Fibroblast of lung (primary cell): ENCODE results near the gene FOXL2. TPM values are rescaled to one million over a fixed set of nuclear protein-coding genes. Genes with fewer than 3 reads are reported as not detected.
A peak's percentile ranks its signal among the peaks of the same experiment; 100 is the strongest.

Source experiments
- DNase-seq, 2 donors: peaks; one replicate each; pipeline versions ENCODE4 v3.0.0 to v3.0.0-alpha.2; 2010; ENCODE audit warnings: low read depth in 2 of 2
- H2AFZ ChIP-seq: 2 replicates; pipeline ENCODE4 v1.5.1; 2012; ENCODE audit warnings: low read length, control low read depth, inconsistent platforms
- H3K27ac ChIP-seq: 2 replicates; pipeline ENCODE4 v1.5.1; 2011; ENCODE audit warnings: low read length, control low read depth; ENCODE audit not compliant: insufficient read depth
- H3K27me3 ChIP-seq: 2 replicates; pipeline ENCODE4 v1.5.1; 2011; ENCODE audit warnings: mild to moderate bottlenecking, low read length; ENCODE audit not compliant: control insufficient read depth, insufficient read depth
- H3K36me3 ChIP-seq: 2 replicates; pipeline ENCODE4 v1.5.1; 2011; ENCODE audit warnings: low read length; ENCODE audit not compliant: control insufficient read depth, insufficient read depth
- H3K4me1 ChIP-seq: 2 replicates; pipeline ENCODE4 v1.5.1; 2011; ENCODE audit warnings: low read length; ENCODE audit not compliant: control insufficient read depth, insufficient read depth; ENCODE audit errors: extremely low read depth
- H3K4me2 ChIP-seq: 2 replicates; pipeline ENCODE4 v1.5.1; 2011; ENCODE audit warnings: low read length, control low read depth; ENCODE audit not compliant: insufficient read depth; ENCODE audit errors: extremely low read depth
- H3K4me3 ChIP-seq, 4 experiments: fragments of 200-600 bp in 1 of 4; sonication (generic) in 1 of 4; replicated peaks in 1 of 4; 2 replicates each; pipeline ENCODE4 v1.5.1; 2011 to 2016; ENCODE audit warnings: low read length in 4 of 4, low read depth in 3 of 4, mild to moderate bottlenecking in 3 of 4, control low read depth in 2 of 4, inconsistent platforms in 1 of 4, mixed read lengths in 1 of 4; ENCODE audit not compliant: insufficient read depth in 1 of 4; ENCODE audit errors: control extremely low read depth in 1 of 4
- H3K79me2 ChIP-seq: 2 replicates; pipeline ENCODE4 v1.5.1; 2012; ENCODE audit warnings: mild to moderate bottlenecking, low read length, inconsistent platforms; ENCODE audit not compliant: control insufficient read depth, insufficient read depth
- H3K9ac ChIP-seq: 2 replicates; pipeline ENCODE4 v1.5.1; 2011; ENCODE audit warnings: mild to moderate bottlenecking, low read length, control low read depth; ENCODE audit not compliant: insufficient read depth
- H3K9me3 ChIP-seq: 2 replicates; pipeline ENCODE4 v1.5.1; 2012; ENCODE audit warnings: low read depth, low read length; ENCODE audit not compliant: control insufficient read depth, insufficient read depth
- H4K20me1 ChIP-seq: 2 replicates; pipeline ENCODE4 v1.5.1; 2011; ENCODE audit warnings: low read length; ENCODE audit not compliant: control insufficient read depth, insufficient read depth; ENCODE audit errors: extremely low read depth
- CTCF ChIP-seq, 2 donors: IDR thresholded peaks in 1 of 2; conservative IDR thresholded peaks in 1 of 2; 1 replicate in 1 of 2; 2 replicates in 1 of 2; pipeline ENCODE4 v1.5.1; 2011 to 2012; ENCODE audit warnings: low read length in 2 of 2, control low read depth in 1 of 2, inconsistent platforms in 1 of 2, low read depth in 1 of 2, mild to moderate bottlenecking in 1 of 2
- EZH2 ChIP-seq: IDR thresholded peaks from 2 replicates; pipeline ENCODE4 v1.5.1; 2012; ENCODE audit warnings: low read length, control low read depth, mild to moderate bottlenecking; ENCODE audit errors: missing control alignments
- polyA plus RNA-seq, 2 donors: library from polyadenylated mRNA; depleted of rRNA in 1 of 2; stranded (reverse) in 1 of 2; unstranded in 1 of 2; fragments of >200 nt; gene quantifications; 2 replicates each; pipeline ENCODE4 v1.2.1, GENCODE V29; 2011 to 2012; ENCODE audit warnings: missing spikeins in 1 of 2
- total RNA-seq: library from RNA; depleted of rRNA; stranded (reverse); fragments of >200 nt; gene quantifications from 2 replicates; pipeline ENCODE4 v1.2.1, GENCODE V29; 2014

The FOXL2 gene
- total and polyA plus RNA-seq, 2 donors (not counting 1 experiment from before 2014, with no cell fraction given), result under 0.01 to 0.02 TPM

GRCh38 chr3:138915503-138916498 lies 31.1 kb downstream of the FOXL2 start:
- Histone ChIP-seq H3K79me2 (no peaks in the 10 kb centered on the region), H3K9me3 (no peaks in the 10 kb centered on the region), H3K4me3 (peak overlapping the region; percentile 76 to 92 (median 79)), H3K36me3 (no peaks in the 10 kb centered on the region), H3K27me3 (no peaks in the 10 kb centered on the region), H3K27ac (peak overlapping the region; percentile 96), H4K20me1 (no peaks in the 10 kb centered on the region), H3K4me2 (peak overlapping the region; percentile 84), H3K4me1 (peaks cover 5% of the 10 kb centered on the region), H2AFZ (peak overlapping the region; percentile 98), H3K9ac (peak overlapping the region; percentile 86)
- TF ChIP-seq CTCF (conservative IDR thresholded peaks at IDR 0.05 in 1 of 2, IDR thresholded peaks at IDR 0.05 in 1 of 2; ENCODE audit: low read depth in 1 of 2, low read length in 2 of 2), result peak; percentile 67 to 69
- TF ChIP-seq EZH2, result no peak
- peak; percentile 88 to 94 for DNase-seq

GRCh38 chr3:138914870-138915502 lies 32.0 kb downstream of the FOXL2 start:
- Histone ChIP-seq H2AFZ (peak overlapping the region; percentile 87), H3K4me3 (peak overlapping the region; percentile 62 to 92 (median 78)), H3K36me3 (no peaks in the 10 kb centered on the region), H3K9ac (peak overlapping the region; percentile 86), H3K9me3 (no peaks in the 10 kb centered on the region), H3K4me1 (peaks cover 5% of the 10 kb centered on the region), H3K27ac (peak overlapping the region; percentile 54), H3K79me2 (no peaks in the 10 kb centered on the region), H3K27me3 (no peaks in the 10 kb centered on the region), H3K4me2 (peak overlapping the region; percentile 77), H4K20me1 (no peaks in the 10 kb centered on the region)
- TF ChIP-seq EZH2 (no peak), CTCF (conservative IDR thresholded peaks at IDR 0.05 in 1 of 2, IDR thresholded peaks at IDR 0.05 in 1 of 2; ENCODE audit: low read depth in 1 of 2, low read length in 2 of 2) (no peak)
- peak; percentile 47 to 59 for DNase-seq

GRCh38 chr3:138913766-138914165 lies 33.2 kb downstream of the FOXL2 start:
- H4K20me1 ChIP-seq, result no peaks in the 10 kb centered on the region
- DNase-seq, result no peak
- TF ChIP-seq EZH2 (no peak), CTCF (conservative IDR thresholded peaks at IDR 0.05 in 1 of 2, IDR thresholded peaks at IDR 0.05 in 1 of 2; ENCODE audit: low read depth in 1 of 2, low read length in 2 of 2) (no peak)
- no peaks in the 10 kb centered on the region for H3K79me2 ChIP-seq
- no peak overlapping the region for H3K9ac ChIP-seq
- no peak overlapping the region for H3K4me2 ChIP-seq
- H3K27me3 ChIP-seq, result no peaks in the 10 kb centered on the region
- no peak overlapping the region for H3K27ac ChIP-seq
- no peak overlapping the region for H3K4me3 ChIP-seq
- H2AFZ ChIP-seq, result no peak overlapping the region
- no peaks in the 10 kb centered on the region for H3K9me3 ChIP-seq
- peaks cover 5% of the 10 kb centered on the region for H3K4me1 ChIP-seq
- H3K36me3 ChIP-seq, result no peaks in the 10 kb centered on the region
